H1 (cell line): ENCODE results near the gene GRIK2. TPM values are rescaled to one million over a fixed set of nuclear protein-coding genes. Genes with fewer than 3 reads are reported as not detected.

Experiments used
- POLR2AphosphoS5 ChIP-seq: IDR thresholded peaks from 2 replicates; pipeline ENCODE4 v1.6.1; 2011; ENCODE audit warnings: low read depth, low read length
- polyA plus RNA-seq, 7 experiments: library from polyadenylated mRNA; depleted of rRNA in 3 of 7; stranded (reverse) in 5 of 7; unstranded in 2 of 7; fragments of >200 nt in 5 of 7; fragments of 200-250 nt in 2 of 7; gene quantifications; 1 replicate in 5 of 7; 2 replicates in 1 of 7; 4 replicates in 1 of 7; pipeline versions ENCODE4 v1.2.1 to v1.2.3, GENCODE V29; 2011 to 2013; ENCODE audit warnings: missing spikeins in 2 of 7, mixed read lengths in 2 of 7
- total RNA-seq: library from RNA; stranded (reverse); fragmentation: NEBNext Ultra II Directional; extraction: Animal tissue kit (Norgen Biotek cat#: 25700); gene quantifications from 2 replicates; pipeline ENCODE4 v1.2.1, GENCODE V29; 2021
- TF ChIP-seq, protein P1 (sequence below): fragments of 300-600 bp; sonication (generic); IDR thresholded peaks from 2 replicates; pipeline ENCODE4 v1.7.1; 2012; ENCODE audit warnings: low read length, moderate library complexity, mild to moderate bottlenecking, inconsistent platforms; ENCODE audit not compliant: insufficient replicate concordance
- TF ChIP-seq, protein P2 (sequence below), 3 experiments: IDR thresholded peaks; 1 replicate in 2 of 3; 2 replicates in 1 of 3; pipeline versions ENCODE4 v1.5.1 to v1.6.1; 2011; ENCODE audit warnings: low read length in 3 of 3, mild to moderate bottlenecking in 3 of 3, inconsistent platforms in 2 of 3, low read depth in 1 of 3, moderate library complexity in 1 of 3; ENCODE audit not compliant: insufficient read depth in 1 of 3; ENCODE audit errors: control extremely low read depth in 1 of 3

Gene GRIK2
- total and polyA plus RNA-seq, 2 of the 8 experiments (the other 6 are each of a cell fraction or from before 2014, with no cell fraction given) = 1.8 to 2.2 TPM

DNA sequence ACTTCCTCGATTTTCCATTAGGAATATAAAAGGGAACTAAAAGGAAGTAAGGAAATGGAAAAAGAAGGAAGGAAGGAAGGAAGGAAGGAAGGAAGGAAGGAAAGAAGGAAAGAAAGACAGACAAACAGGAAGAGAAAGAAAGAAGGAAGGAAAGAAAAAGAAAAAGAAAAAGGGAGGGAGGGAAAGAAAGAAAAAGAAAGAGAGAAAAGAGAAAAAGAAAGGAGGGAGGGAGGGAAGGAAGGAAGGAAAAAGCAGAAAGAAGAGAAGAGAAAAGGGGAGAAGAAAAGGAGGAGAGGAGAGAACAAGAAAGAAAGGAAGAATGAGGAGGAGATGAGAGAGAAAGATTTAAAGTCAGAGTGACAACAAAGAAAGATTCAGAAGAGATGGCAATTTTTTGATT is 724.5 kb downstream of the GRIK2 start (continued):
- TF ChIP-seq, protein P1, sequence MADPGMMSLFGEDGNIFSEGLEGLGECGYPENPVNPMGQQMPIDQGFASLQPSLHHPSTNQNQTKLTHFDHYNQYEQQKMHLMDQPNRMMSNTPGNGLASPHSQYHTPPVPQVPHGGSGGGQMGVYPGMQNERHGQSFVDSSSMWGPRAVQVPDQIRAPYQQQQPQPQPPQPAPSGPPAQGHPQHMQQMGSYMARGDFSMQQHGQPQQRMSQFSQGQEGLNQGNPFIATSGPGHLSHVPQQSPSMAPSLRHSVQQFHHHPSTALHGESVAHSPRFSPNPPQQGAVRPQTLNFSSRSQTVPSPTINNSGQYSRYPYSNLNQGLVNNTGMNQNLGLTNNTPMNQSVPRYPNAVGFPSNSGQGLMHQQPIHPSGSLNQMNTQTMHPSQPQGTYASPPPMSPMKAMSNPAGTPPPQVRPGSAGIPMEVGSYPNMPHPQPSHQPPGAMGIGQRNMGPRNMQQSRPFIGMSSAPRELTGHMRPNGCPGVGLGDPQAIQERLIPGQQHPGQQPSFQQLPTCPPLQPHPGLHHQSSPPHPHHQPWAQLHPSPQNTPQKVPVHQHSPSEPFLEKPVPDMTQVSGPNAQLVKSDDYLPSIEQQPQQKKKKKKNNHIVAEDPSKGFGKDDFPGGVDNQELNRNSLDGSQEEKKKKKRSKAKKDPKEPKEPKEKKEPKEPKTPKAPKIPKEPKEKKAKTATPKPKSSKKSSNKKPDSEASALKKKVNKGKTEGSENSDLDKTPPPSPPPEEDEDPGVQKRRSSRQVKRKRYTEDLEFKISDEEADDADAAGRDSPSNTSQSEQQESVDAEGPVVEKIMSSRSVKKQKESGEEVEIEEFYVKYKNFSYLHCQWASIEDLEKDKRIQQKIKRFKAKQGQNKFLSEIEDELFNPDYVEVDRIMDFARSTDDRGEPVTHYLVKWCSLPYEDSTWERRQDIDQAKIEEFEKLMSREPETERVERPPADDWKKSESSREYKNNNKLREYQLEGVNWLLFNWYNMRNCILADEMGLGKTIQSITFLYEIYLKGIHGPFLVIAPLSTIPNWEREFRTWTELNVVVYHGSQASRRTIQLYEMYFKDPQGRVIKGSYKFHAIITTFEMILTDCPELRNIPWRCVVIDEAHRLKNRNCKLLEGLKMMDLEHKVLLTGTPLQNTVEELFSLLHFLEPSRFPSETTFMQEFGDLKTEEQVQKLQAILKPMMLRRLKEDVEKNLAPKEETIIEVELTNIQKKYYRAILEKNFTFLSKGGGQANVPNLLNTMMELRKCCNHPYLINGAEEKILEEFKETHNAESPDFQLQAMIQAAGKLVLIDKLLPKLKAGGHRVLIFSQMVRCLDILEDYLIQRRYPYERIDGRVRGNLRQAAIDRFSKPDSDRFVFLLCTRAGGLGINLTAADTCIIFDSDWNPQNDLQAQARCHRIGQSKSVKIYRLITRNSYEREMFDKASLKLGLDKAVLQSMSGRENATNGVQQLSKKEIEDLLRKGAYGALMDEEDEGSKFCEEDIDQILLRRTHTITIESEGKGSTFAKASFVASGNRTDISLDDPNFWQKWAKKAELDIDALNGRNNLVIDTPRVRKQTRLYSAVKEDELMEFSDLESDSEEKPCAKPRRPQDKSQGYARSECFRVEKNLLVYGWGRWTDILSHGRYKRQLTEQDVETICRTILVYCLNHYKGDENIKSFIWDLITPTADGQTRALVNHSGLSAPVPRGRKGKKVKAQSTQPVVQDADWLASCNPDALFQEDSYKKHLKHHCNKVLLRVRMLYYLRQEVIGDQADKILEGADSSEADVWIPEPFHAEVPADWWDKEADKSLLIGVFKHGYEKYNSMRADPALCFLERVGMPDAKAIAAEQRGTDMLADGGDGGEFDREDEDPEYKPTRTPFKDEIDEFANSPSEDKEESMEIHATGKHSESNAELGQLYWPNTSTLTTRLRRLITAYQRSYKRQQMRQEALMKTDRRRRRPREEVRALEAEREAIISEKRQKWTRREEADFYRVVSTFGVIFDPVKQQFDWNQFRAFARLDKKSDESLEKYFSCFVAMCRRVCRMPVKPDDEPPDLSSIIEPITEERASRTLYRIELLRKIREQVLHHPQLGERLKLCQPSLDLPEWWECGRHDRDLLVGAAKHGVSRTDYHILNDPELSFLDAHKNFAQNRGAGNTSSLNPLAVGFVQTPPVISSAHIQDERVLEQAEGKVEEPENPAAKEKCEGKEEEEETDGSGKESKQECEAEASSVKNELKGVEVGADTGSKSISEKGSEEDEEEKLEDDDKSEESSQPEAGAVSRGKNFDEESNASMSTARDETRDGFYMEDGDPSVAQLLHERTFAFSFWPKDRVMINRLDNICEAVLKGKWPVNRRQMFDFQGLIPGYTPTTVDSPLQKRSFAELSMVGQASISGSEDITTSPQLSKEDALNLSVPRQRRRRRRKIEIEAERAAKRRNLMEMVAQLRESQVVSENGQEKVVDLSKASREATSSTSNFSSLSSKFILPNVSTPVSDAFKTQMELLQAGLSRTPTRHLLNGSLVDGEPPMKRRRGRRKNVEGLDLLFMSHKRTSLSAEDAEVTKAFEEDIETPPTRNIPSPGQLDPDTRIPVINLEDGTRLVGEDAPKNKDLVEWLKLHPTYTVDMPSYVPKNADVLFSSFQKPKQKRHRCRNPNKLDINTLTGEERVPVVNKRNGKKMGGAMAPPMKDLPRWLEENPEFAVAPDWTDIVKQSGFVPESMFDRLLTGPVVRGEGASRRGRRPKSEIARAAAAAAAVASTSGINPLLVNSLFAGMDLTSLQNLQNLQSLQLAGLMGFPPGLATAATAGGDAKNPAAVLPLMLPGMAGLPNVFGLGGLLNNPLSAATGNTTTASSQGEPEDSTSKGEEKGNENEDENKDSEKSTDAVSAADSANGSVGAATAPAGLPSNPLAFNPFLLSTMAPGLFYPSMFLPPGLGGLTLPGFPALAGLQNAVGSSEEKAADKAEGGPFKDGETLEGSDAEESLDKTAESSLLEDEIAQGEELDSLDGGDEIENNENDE = no peak
- no peak for TF ChIP-seq POLR2AphosphoS5
- TF ChIP-seq, protein P2, sequence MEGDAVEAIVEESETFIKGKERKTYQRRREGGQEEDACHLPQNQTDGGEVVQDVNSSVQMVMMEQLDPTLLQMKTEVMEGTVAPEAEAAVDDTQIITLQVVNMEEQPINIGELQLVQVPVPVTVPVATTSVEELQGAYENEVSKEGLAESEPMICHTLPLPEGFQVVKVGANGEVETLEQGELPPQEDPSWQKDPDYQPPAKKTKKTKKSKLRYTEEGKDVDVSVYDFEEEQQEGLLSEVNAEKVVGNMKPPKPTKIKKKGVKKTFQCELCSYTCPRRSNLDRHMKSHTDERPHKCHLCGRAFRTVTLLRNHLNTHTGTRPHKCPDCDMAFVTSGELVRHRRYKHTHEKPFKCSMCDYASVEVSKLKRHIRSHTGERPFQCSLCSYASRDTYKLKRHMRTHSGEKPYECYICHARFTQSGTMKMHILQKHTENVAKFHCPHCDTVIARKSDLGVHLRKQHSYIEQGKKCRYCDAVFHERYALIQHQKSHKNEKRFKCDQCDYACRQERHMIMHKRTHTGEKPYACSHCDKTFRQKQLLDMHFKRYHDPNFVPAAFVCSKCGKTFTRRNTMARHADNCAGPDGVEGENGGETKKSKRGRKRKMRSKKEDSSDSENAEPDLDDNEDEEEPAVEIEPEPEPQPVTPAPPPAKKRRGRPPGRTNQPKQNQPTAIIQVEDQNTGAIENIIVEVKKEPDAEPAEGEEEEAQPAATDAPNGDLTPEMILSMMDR (IDR thresholded peaks at IDR 0.05; ENCODE audit: control extremely low read depth in 1 of 3, insufficient read depth in 1 of 3, low read depth in 1 of 3, low read length in 3 of 3) = no peak
- TF ChIP-seq, all 59 proteins: peak for 0
